NCI-H2196 (cell line): ENCODE data around the gene POMGNT2.

Experiments
- DNase-seq: peaks from one replicate; lab custom pipeline; 2025; ENCODE audit not compliant: unreplicated experiment; lab: John Stamatoyannopoulos, UW

The POMGNT2 gene

GRCh38 chr3:43104039-43104438, 1.8 kb downstream of the POMGNT2 start:
- DNase-seq, result no peak

GRCh38 chr3:43102773-43103480, 3.0 kb downstream of the POMGNT2 start:
- no peak for DNase-seq

GRCh38 chr3:43098761-43099160, 7.1 kb downstream of the POMGNT2 start:
- DNase-seq, result no peak

GRCh38 chr3:43097400-43098080, 8.3 kb downstream of the POMGNT2 start:
- no peak for DNase-seq

GRCh38 chr3:43096761-43097160, 9.1 kb downstream of the POMGNT2 start:
- DNase-seq, result no peak

- no peak for DNase-seq
Observed at GRCh38 chr3:43095370-43095769, 10.5 kb downstream of the POMGNT2 start.

GRCh38 chr3:43094851-43095250, 11.0 kb downstream of the POMGNT2 start:
- DNase-seq, result no peak

- no peak for DNase-seq
Observed at GRCh38 chr3:43094381-43094780, 11.5 kb downstream of the POMGNT2 start.

GRCh38 chr3:43093974-43094373, 11.9 kb downstream of the POMGNT2 start:
- no peak for DNase-seq

- no peak for DNase-seq
Observed at GRCh38 chr3:43093006-43093405, 12.9 kb downstream of the POMGNT2 start.

- no peak for DNase-seq
Observed at GRCh38 chr3:43091481-43091880, 14.4 kb downstream of the POMGNT2 start.

GRCh38 chr3:43090238-43090637, 15.6 kb downstream of the POMGNT2 start:
- DNase-seq, result no peak

- no peak for DNase-seq
Observed at GRCh38 chr3:43089081-43089480, 16.8 kb downstream of the POMGNT2 start.

- DNase-seq, result no peak
Observed at GRCh38 chr3:43087249-43087776, 18.6 kb downstream of the POMGNT2 start.

- no peak for DNase-seq
Observed at GRCh38 chr3:43086460-43087165, 19.3 kb downstream of the POMGNT2 start.

- DNase-seq, result no peak
Observed at GRCh38 chr3:43082457-43082856, 23.4 kb downstream of the POMGNT2 start.

GRCh38 chr3:43081796-43082195, 24.1 kb downstream of the POMGNT2 start:
- DNase-seq, result no peak

- DNase-seq, result no peak
Observed at GRCh38 chr3:43080726-43081568, 24.9 kb downstream of the POMGNT2 start.

- no peak for DNase-seq
Observed at GRCh38 chr3:43079536-43080332, 26.1 kb downstream of the POMGNT2 start.

- DNase-seq, result no peak
Observed at GRCh38 chr3:43077707-43078106, 28.2 kb downstream of the POMGNT2 start.
